Activated effector memory CD4-positive, alpha-beta T cell treated with anti-CD3 and anti-CD28 coated beads, Interleukin-2, amount 50 U/mL, for 16 hours (primary cell): ENCODE data around the gene SLC6A14.

Experiments used
- DNase-seq: peaks from one replicate; pipeline ENCODE4 v3.0.0-alpha.2; 2020

The SLC6A14 gene

GRCh38 chrX:116436358-116436816, at the start of gene SLC6A14:
TSS of gene SLC6A14 (plus strand) at chrX:116436606. CDS start at chrX:116436710, 104 bp downstream.
- no peak for DNase-seq

- no peak for DNase-seq
Observed at GRCh38 chrX:116395752-116396151, 40.7 kb upstream of the SLC6A14 start.

DNA sequence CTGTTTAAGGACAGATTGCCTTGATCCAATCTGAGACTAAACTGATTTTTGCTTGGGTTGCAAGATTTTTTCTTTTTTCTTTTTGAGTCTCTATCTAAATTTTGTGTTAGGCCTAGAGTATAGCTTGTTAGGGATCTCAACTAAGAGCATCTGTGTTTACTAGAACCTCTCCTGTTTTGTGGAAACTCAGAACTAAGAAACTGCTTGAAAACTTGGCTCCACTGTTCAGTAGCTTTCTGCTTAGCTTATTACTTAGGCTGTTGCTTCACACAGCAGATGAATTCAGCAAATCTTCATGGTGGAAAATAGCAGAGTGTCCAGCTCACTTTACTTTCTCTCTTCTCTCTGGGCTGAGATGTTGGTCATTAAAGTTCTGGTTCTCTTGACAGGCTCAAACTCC, 36.7 kb upstream of the SLC6A14 start:
- DNase-seq, result no peak

GRCh38 chrX:116409219-116409618, 27.2 kb upstream of the SLC6A14 start:
- no peak for DNase-seq

- DNase-seq, result no peak
Observed at GRCh38 chrX:116413273-116413672, 23.1 kb upstream of the SLC6A14 start.

- no peak for DNase-seq
Observed at GRCh38 chrX:116417214-116417613, 19.2 kb upstream of the SLC6A14 start.

DNA sequence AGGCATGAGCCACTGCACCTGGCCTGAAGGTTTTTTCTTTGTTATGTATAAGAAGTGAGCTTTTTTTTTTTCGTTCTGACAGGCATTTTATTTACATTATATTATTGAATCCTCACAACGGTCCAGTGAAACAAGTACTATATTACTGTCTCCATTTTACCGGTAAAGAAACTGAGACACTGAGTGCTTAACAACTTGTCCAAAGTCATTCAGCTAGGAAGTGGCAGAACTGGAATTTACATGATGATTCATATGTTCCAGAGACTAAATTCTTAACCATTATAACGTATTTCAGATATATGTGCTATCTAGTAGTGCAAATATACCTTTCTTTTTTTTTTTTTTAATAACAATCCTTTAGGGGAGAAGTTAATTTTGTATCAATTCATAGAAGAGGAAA, 18.4 kb upstream of the SLC6A14 start:
- no peak for DNase-seq

- no peak for DNase-seq
Observed at GRCh38 chrX:116427978-116428377, 8.4 kb upstream of the SLC6A14 start.

DNA sequence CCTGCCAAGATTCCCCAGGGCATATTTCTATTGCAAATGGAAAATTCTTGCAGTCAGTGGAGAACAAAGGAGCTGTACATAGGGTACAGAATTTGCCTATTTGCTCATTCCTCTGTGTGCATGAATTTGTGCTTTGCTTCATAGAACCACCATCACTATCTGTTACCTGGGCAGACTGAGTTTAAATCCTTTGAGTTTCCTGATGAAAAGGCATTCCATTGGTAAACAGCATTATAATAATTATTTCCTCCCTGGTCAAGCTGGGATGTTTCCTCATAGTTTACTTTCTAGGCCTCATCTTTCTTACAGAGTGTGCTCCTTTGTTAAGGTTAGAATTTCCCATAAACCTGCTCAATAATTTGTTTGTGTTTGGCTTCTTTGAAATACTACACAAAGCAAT, 809 bp upstream of the SLC6A14 start:
- DNase-seq, result no peak

DNA sequence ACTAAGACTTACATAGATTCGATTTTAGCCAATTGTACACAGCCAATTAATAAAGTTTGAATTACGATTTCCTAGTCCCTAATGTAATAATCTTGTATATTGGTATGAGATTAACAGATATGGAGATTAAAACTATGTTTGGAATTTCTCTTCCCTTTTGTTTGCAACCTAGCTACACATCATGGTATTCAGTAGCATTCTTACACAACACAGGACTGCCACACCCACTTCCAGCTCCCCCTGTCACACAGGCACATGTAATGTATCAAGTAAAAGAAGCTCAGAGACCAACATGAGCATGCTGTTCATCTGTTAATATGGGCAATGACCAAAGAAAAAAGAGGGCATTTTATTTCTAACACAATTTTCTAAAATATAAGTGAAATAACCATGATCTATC, 12.8 kb downstream of the SLC6A14 start:
- DNase-seq, result no peak

- no peak for DNase-seq
Observed at GRCh38 chrX:116462822-116463221, 26.4 kb downstream of the SLC6A14 start, which contains the start of gene CT83. TSS of gene CT83 (minus strand) at chrX:116462976. CDS start at chrX:116462856, 120 bp downstream.

DNA sequence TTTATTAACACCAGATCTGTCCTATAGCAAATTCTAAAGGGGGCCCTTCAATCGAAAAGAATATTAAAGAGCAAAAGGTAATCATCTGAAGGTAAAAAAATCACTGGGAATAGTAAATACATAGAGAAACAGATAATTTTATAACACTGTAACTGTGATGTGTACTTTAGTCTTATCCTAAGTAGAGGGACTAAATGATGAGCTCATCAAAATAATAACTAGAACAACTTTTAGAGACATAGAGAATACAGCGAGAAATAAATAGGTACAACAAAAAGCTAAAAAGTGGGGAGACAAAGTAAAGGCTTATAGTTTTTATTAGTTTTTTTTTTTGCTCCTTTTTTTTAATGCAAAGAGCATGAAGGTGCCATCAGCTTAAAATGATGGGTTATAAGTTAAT, 43.7 kb downstream of the SLC6A14 start:
- DNase-seq, result no peak

- DNase-seq, result no peak
Observed at GRCh38 chrX:116490104-116490503, 53.7 kb downstream of the SLC6A14 start.

- no peak for DNase-seq
Observed at GRCh38 chrX:116493271-116493670, 56.9 kb downstream of the SLC6A14 start.

GRCh38 chrX:116499780-116500179, 63.4 kb downstream of the SLC6A14 start:
- DNase-seq, result no peak
